ENCODE data around the gene TEX29.

The TEX29 gene
- total RNA-seq = 1.2 to 1.6 reads per million in 2 donors

GRCh38 chr13:111319998-111320911 is at the start of gene TEX29:
Gene TEX29 (plus strand): TSS chr13:111320642. CDS start chr13:111320891, 249 bp downstream.
- no peak for DNase-seq

GRCh38 chr13:111270765-111271698 is 49.4 kb upstream of the TEX29 start:
- DNase-seq = no peak

- no peak for DNase-seq
These were observed 48.3 kb upstream of the TEX29 start for GRCh38 chr13:111272117-111272516.

DNA sequence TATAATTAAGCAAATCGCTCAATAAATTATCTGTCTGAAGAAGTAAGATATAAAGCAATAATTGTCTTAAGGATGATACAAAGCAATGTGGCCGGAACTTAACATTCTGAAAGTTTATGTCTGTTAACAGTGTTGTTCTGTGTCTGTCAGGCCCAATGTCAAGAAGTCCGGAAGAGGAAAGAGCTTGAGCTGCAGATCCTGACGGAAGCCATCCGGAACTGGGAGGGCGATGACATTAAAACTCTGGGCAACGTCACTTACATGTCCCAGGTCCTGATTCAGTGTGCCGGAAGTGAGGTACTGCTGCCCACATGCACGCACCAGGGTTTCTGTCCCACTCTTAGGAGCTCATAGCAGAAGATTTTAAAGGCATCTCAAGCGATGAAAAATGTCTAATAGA is 45.1 kb upstream of the TEX29 start:
- DNase-seq = no peak

DNA sequence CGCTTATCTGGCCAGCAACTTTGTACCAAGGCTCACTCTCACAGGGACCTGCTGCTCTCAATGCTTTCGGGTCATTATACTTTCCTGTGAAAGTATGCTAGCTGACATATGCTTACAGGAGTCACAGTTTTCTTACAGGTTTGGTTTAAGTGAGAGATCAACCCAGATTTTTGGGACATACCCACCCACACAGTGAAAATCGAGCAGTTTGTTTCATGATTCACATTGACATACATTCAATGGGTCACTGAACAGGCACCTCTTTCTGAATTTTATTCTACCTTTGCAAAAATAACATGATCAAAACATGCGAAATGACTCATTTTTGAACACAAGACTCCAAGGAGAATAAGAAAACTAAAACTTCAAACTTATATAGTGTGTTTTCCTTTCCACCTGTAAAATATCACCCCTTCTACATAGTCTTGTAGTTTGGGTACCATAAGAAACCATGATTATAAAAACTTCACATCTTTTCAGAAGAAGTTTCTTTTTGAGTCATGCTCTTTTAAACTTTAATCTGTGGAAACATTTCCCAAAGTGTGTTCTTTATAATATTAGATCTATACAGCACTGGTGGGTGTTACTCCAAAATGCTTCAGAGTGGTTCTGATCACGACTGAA is 44.3 kb upstream of the TEX29 start:
- no peak for DNase-seq

GRCh38 chr13:111278258-111278657 is 42.2 kb upstream of the TEX29 start:
- no peak for DNase-seq

- no peak for DNase-seq
These were observed 41.4 kb upstream of the TEX29 start for GRCh38 chr13:111278743-111279652.

DNA sequence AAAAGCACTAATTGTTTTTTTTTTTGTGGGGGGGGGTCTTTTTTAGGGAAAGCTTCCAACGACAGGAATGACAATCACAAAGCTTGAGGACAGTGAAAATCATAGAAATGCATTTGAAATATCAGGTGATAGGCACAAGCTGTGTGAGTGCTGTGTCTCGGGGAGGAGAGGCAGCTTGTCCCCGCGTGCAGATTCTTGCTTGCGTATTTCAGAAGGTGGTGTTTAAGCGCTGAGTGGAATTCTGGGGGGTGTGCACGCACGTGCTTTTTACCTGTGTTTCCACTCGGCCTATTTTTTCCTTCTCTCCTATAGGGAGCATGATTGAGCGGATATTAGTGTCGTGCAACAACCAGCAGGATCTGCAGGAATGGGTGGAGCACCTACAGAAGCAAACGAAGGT is 40.2 kb upstream of the TEX29 start:
- DNase-seq = no peak

DNA sequence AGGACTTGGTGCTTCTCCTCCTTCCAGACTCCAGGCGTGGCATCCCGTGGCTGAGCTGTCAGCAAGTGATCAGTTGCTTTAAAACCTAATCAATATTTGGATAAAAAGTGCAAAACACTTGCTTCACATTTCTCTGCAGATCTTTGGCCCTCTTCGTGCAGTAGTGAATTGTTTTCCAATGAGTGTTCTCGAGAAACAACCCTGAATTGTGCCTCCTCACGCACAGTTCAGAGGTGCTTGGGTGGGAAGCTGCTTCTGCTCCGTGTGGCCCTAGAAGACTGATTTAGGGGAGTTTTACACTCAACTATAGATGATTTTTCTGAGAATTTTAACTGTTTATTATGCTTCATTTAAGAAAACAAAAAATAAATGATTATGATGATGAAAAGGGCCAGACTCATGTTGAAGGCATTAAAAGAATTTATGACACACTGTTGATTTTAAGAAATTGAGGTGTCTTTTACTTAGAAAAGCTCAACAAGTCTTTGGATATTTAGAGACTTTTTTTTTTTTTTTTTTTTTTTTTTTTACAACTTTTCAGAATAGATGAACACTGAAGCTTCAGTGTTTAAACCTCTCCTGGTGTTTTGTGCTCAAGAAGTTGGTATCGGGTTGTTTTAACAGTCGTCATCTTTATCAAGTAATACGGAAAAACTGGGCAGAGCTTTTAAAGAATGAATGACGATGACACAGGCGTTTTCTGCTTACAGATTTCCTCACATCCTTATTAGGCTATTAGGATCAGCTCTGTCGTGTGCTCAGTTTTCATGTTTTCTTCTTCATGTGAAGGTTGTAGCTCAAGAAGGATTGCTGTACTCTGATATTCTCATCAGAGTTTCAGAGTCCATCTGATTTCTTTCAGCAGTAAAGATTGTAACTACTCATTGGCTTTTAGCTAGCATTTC is 39.5 kb upstream of the TEX29 start:
- DNase-seq = no peak

GRCh38 chr13:111281751-111282311 is 38.6 kb upstream of the TEX29 start:
- DNase-seq = no peak

GRCh38 chr13:111282425-111282824 is 38.0 kb upstream of the TEX29 start:
- DNase-seq = no peak

- DNase-seq = no peak
These were observed 37.4 kb upstream of the TEX29 start for GRCh38 chr13:111282997-111283396.

- no peak for DNase-seq
These were observed 37.0 kb upstream of the TEX29 start for GRCh38 chr13:111283457-111283856.

DNA sequence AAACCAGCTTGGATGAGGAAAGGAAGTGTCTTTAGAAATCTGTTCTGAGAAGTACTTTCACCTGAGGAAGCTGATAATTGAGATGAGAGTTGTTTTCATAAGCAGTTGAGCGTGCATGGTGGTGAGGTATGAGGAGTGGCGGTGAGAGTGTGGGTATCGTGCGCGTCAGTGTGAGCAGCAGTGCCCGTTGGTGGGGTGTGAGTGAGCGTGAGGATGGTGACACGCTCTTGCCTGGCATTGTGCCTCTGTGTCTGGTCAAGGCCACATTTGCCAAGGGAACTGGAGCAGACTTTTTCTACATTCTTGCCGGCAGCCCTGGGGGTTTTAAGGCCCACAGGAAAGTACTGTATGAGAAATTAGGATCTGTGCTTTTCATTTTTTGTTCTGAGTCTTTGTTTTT is 36.5 kb upstream of the TEX29 start:
- DNase-seq = no peak

GRCh38 chr13:111284565-111284964 is 35.9 kb upstream of the TEX29 start:
- DNase-seq = no peak

- no peak for DNase-seq
These were observed 34.3 kb upstream of the TEX29 start for GRCh38 chr13:111286162-111286561.

- DNase-seq = no peak
These were observed 33.7 kb upstream of the TEX29 start for GRCh38 chr13:111286749-111287148.

DNA sequence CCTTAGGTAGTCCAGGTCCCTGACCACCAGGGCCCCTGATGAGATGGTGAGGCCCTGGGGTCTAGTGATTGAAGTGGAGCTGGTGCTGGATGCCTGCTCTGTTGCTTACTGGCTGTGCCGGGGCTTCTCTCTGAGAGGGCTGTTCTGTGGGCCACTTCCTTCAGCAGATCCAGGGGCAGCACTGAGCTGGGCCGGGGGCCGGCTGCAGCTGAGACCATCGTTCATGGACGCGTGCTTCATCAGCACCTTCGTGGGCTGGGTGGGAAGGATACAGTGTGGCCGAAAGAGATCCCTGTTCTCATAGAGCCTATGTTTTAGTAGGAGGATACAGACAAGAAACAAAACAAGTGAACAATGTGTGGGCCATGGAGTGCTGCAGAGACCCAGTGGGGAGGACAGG is 33.2 kb upstream of the TEX29 start:
- no peak for DNase-seq

DNA sequence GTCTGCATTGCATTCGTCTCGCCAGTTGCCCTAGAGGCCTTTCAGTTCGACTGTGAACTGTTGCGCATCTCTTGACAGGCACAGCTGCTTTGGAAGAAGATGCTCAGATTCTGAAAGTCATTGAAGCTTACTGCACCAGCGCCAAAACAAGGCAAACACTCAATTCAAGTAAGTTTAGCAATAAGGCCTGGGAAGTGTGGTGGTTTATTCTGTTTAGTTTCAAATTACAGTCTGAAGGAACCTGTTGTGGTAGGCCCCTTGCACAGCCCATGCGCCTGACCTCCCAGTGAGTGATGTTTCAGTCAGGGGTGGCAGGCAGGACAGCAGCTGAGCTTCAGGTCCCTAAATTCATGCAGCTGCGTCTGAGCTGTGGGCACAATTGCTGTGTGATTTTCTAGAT is 32.2 kb upstream of the TEX29 start:
- no peak for DNase-seq

DNA sequence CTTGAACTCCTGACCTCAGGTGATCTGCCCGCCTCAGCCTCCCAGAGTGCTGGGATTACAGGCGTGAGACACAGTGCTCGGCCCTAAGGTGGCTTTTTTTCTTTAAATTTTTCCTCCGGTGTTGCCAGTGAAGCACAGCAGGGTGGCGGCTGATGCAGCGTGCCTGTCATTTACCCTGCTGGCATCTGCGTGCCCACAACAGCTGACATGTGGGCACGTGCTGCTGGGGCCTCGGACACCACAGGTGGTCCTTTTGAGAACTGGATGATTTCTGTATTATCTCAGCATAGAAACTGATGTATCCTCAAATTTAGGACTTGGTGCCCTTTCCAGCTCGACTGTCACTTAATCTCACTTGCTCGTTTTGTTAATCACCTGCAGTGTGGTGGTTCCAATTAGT is 31.2 kb upstream of the TEX29 start:
- no peak for DNase-seq

DNA sequence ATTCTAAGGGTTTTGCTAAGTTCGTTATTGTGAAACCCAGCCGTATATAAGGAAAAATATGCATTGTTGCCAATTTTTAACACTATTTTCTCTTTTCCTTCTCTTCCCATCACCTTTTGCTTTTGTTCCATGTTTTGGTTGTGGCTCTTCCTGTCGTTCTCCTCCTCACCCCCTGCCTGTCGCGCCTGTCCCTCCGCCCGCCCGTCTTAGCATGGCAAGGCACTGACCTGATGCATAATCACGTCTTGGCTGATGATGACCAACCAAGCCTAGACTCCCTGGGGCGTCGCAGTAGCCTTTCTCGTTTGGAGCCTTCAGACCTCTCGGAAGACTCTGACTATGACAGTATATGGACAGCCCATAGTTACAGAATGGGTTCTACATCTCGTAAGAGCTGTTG is 28.5 kb upstream of the TEX29 start:
- no peak for DNase-seq

Data from activated gamma-delta T cell (primary cell).